ENCODE data around the gene HSPA12B. TPM values are rescaled to one million over a fixed set of nuclear protein-coding genes. Genes with fewer than 3 reads are reported as not detected.
A peak's percentile ranks its signal among the peaks of the same experiment; 100 is the strongest.

HSPA12B gene
- total and polyA plus RNA-seq, 2 of the 13 experiments (the other 11 are each of a cell fraction or from before 2014, with no cell fraction given) = 0.01 TPM; not detected in 1

GRCh38 chr20:3781153-3781910 is 48.8 kb downstream of the HSPA12B start, which contains the start of gene SPEF1 (continued):
- no peak for TF ChIP-seq ZNF512 (CRISPR knock-in tag; IDR thresholded peaks at IDR 0.05)
- no peak for TF ChIP-seq ZNF142 (CRISPR knock-in tag; IDR thresholded peaks at IDR 0.05)
- peak; percentile 75; the same call in 1 of the 2 replicates for TF ChIP-seq ZNF567 (CRISPR knock-in tag; IDR thresholded peaks at IDR 0.05; ENCODE audit: borderline replicate concordance)
- no peak for TF ChIP-seq ZZZ3 (CRISPR knock-in tag; IDR thresholded peaks at IDR 0.05; ENCODE audit: borderline replicate concordance)
- no peak for TF ChIP-seq TCF12 (IDR thresholded peaks at IDR 0.05)
- no peak for TF ChIP-seq TCF12 (CRISPR knock-in tag; IDR thresholded peaks at IDR 0.05)
- TF ChIP-seq ZBTB3 (CRISPR knock-in tag; IDR thresholded peaks at IDR 0.05; ENCODE audit: borderline replicate concordance, low read depth) = no peak
- TF ChIP-seq BATF2 (CRISPR knock-in tag; IDR thresholded peaks at IDR 0.05) = no peak
- TF ChIP-seq DRAP1 (CRISPR knock-in tag; IDR thresholded peaks at IDR 0.05) = peak; percentile 38; the same call in 1 of the 2 replicates
- no peak for TF ChIP-seq PAWR (CRISPR knock-in tag; IDR thresholded peaks at IDR 0.05; ENCODE audit: borderline replicate concordance)
- no peak for TF ChIP-seq CERS6 (CRISPR knock-in tag; IDR thresholded peaks at IDR 0.05)
- TF ChIP-seq ZNF792 (CRISPR knock-in tag; IDR thresholded peaks at IDR 0.05) = peak; percentile 69; the same call in 1 of the 2 replicates
- peak; percentile 63 for TF ChIP-seq RAD21 (CRISPR knock-in tag; IDR thresholded peaks at IDR 0.05)
- no peak for TF ChIP-seq ZMAT5 (CRISPR knock-in tag; IDR thresholded peaks at IDR 0.05; ENCODE audit: borderline replicate concordance, low read depth)
- no peak for TF ChIP-seq XBP1 (CRISPR knock-in tag; IDR thresholded peaks at IDR 0.05)
- TF ChIP-seq SAP130 (CRISPR knock-in tag; IDR thresholded peaks at IDR 0.05; ENCODE audit: low read depth) = peak; percentile 100
- TF ChIP-seq GABPA (IDR thresholded peaks at IDR 0.05; ENCODE audit: low read depth, low read length) = no peak
- peak; percentile 77 for TF ChIP-seq GABPA (CRISPR knock-in tag; IDR thresholded peaks at IDR 0.05; ENCODE audit: low read depth)
- TF ChIP-seq THAP11 (CRISPR knock-in tag; IDR thresholded peaks at IDR 0.05) = peak; percentile 99

Data from HepG2 (cell line).